Gastrocnemius medialis (tissue), 4 donors: Measurements from ENCODE around the gene CFAP299.

Experiments used
- CTCF ChIP-seq, 5 experiments: fragments of 450-650 bp in 3 of 5; fragments of 200-600 bp in 2 of 5; sonication (generic) in 2 of 5; IDR thresholded peaks in 4 of 5; conservative IDR thresholded peaks in 1 of 5; 1 replicate in 4 of 5; 2 replicates in 1 of 5; pipeline ENCODE4 v1.5.1; 2016 to 2019; ENCODE audit warnings: antibody characterized with exemption in 5 of 5, mild to moderate bottlenecking in 3 of 5, moderate library complexity in 3 of 5
- POLR2A ChIP-seq, 2 donors: fragments of 450-650 bp; IDR thresholded peaks; one replicate each; pipeline ENCODE4 v1.6.1; 2017; ENCODE audit warnings: antibody characterized with exemption in 2 of 2, mild to moderate bottlenecking in 2 of 2, moderate library complexity in 2 of 2

GRCh38 chr4:80407246-80407645 is 71.7 kb downstream of the CFAP299 start:
- TF ChIP-seq CTCF (IDR thresholded peaks at IDR 0.05 in 4 of 5, conservative IDR thresholded peaks at IDR 0.05 in 1 of 5) (no peak), POLR2A (IDR thresholded peaks at IDR 0.05) (no peak)
